ENCODE measurements around the gene HSD3B7.
"Not testable (repeated sequence)": the region's sequence is repeated elsewhere in the genome, so short reads cannot be mapped to it uniquely, and the experiment has no call there.

HSD3B7 gene

DNA sequence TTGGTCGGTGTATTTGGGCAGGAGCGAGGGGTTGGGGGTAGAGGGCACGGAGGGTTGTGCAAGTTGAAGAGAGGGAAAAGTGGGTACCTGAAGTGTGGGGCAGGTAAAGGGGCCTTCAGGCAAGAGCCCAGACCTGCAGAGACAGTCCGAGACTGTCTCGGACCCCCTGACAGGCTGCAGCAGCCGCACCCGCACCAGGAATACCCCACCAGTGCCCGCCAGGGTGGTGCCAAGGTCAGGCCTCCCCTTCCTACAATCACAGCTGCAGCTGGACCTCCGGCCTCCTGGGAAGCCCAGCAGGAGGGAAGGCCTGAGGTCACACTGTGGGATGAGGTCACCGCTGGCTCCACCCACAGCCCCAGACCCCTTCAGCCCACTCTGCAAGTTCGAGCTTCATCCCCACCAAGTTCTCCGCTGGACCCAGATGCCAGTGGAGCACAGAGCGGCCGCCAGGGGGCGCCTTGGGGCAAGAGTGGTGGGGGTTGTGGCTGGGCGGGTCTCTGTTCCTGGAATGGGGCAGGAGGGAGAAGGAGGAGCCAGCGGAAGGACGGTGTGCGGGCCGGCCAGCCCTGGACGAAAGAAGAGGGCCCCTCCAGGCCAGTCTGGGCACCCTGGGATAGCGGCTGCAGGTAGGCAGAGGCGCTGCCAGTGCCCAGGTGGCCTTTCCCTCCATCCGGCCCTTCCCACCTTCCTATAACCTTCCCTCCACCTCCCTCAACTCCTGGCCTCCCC lies at the start of gene HSD3B7:
TSS of gene HSD3B7 (plus strand) at position 539 of the 732 bp plus-strand sequence. CDS start 452 bp downstream, outside the sequence.
- peak; percentile 73 for DNase-seq (ENCODE audit: low spot score)

DNA sequence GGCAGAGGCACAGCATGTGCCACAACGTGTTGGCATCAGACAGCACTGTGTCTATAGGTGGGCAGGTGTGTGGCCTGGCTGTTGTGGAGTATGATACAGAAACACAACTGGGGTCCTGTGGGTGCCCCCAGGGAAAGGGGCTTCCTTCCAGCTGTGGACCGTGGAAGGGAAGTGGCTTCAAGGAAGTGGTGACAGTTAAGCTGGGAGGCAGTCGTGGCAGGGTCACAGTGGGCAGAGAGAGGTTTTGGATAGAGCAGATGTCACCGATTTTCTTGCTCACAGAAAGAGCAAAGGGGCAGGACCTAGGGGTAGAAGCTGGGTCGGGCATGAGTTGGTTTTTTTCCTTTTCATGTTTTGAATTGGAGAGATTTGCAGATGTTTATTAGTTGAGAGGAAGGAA lies 47.3 kb upstream of the HSD3B7 start:
- no peak for DNase-seq (ENCODE audit: low spot score)

DNA sequence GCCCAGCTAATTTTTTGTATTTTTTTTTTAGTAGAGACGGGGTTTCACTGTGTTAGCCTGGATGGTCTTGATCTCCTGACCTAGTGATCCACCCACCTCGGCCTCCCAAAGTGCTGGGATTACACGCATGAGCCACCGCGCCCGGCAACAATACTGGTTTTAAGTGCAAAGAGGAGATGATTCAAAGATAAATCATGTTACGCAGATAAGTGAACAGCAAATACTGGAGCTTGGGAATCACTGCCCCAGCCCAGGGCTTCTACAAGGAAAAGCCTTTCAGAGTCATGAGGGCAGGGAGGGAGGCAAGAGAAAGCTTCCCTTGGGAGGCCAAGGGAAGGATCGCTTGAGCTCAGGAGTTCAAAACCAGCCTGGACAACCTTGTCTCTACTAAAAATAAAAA lies 45.4 kb upstream of the HSD3B7 start:
- DNase-seq (ENCODE audit: low spot score) = not testable (repeated sequence)

DNA sequence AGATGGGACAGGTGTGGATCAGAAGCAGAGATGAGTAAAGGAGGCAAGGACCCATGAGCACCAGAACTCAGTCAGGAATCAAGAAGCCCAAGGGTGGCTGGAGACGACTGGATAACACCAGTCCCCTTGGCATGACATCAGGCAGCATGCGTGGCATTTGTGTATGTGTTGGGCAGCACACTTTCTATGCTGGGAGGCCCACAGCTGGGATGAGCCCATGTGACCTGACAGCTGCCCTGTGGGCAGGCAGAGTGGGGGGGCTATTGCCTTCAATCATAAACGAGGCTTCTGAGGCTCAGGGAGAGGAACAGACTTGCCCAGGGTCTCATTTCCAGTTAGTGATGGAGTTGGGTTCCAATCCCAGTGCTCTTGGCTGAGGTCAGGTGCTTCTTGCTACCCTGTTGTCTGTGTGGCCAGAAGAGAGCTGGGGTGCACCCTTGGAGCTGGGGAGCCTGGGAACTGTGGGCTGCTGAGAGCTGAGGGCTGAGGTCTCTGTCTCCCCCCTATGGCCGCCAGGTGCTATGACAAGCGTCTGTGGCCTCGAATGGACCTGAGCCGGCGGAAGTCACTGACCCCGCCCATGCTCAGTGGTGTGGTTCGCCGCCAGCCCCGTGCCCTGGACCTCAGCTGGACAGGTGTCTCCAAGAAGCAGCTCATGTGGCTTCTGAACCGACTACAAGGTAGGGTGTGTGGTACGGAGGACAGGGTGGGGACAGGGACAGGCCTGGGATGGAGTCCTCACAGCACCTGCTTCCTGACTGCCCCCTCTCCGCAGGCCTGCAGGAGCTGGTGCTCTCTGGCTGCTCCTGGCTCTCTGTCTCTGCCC lies 43.2 kb upstream of the HSD3B7 start:
- DNase-seq (ENCODE audit: low spot score) = peak; percentile 57

DNA sequence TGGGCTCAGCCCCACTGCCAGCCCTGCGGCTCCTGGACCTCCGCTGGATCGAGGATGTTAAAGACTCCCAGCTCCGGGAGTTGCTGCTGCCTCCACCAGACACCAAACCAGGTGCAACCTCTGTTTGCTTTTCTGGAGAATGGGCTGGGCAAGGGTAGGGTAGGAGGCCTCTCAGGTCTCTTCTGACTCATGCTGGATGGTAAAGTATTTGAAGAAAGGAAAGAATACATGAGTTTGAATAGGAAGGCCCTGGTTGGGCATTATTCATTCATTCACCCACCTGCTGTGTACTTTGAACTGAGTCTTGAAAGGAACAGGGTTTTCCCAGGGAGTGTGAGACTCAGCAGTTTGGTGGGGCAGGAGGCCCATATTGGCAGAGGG lies 42.6 kb upstream of the HSD3B7 start:
- DNase-seq (ENCODE audit: low spot score) = no peak

DNA sequence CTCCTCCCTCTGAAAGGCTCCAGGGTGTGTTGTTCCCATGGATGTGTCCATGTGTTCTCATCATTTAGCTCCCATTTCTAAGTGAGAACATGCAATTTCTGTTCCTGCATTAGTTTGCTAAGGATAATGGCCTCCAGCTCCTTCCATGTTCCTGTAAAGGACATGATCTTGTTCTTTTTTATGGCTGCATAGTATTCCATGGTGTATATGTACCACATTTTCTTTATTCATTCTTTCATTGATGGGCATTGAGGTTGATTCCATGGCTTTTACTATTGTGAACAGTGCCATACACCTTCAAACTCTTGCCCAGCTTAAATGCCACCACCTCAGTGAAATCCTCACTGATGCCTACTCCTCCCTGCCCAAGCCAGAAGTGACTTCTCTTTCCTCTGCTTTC lies 40.7 kb upstream of the HSD3B7 start:
- DNase-seq (ENCODE audit: low spot score) = no peak

DNA sequence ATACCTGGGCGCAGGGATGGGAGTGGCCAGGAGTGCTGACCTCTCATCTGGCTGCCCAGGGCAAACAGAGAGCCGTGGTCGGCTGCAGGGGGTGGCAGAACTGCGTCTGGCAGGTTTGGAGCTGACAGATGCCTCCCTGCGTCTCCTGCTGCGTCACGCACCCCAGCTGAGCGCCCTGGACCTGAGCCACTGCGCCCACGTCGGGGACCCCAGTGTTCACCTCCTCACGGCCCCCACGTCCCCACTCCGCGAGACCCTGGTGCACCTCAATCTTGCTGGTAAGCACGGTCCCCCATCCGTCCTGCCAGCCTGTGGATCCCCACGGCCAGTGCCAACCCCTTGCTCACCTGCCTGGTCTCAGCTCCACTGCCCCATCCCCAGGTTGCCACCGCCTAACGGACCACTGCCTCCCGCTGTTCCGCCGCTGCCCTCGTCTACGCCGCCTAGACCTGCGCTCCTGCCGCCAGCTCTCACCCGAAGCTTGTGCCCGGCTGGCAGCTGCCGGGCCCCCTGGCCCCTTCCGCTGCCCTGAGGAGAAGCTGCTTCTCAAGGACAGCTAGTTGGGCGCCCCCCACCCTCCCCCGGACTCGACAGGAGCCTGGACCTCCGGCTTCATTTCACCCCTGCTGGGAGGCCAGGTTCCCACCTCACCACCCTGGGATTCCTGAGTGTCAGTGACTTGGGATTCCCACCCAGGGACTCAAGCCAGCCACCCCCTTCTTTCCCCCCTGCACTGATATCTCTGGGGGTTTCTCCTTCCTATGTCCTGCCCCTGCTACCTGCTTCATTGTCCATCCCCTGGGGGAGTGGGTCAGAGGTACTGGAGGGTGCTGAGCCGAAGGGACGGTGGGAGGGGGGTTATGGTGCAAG lies 38.1 kb upstream of the HSD3B7 start:
- no peak for DNase-seq (ENCODE audit: low spot score)

DNA sequence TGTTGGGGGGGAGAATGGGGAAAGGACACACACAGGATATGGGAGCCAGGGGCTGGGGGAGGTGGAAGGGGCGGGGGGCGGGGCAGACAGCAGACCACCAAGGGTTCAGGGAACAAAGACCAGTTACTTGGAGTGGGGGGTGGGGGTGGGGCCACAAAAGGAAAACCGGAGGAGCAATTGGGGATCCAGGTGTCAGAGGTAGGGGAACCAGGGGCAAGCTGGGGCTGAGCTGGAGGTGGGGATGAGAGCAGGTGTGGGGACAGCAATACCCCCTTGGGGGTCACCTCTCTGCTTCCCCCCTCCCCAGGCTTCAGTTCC lies 37.5 kb upstream of the HSD3B7 start:
- DNase-seq (ENCODE audit: low spot score) = no peak

DNA sequence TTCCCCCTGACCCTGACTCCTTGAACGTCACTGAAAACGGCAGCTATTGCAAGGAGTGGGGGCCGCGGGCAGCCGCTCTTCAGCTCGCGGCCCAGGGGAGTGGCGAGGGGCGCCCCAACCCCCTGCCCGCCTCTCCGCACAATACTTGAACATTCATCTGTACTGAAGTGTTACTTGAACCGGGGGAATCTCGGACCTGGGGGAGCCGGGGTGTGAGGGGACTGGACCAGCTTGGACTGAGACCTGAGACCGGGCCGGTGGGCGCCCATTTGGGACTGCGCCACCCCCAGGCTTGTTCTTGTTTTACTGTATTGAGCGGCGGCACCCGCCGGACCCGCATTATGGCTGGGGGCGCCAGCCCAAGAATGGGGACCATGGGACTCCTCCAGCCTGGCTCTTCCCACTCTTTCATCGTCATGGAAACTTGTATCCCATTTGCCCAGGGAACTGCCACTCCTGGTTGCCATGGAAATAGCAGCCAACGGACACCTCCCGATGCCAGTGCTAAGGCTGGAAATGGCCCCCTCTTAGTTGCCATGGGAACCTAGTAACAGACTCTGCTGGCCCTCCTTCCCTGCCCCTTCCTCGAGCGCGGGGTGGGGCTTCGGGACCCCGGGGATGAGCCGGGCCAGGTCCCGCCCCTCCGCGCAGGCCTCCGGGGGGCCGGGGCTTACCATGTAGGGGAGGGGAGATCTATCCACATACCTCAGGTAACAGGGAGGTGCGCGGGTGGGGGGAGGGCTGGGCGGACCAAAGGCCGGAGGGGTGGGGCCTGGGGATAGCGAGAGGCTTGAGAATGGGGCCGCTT lies 36.9 kb upstream of the HSD3B7 start:
- peak; percentile 92 for DNase-seq (ENCODE audit: low spot score)

DNA sequence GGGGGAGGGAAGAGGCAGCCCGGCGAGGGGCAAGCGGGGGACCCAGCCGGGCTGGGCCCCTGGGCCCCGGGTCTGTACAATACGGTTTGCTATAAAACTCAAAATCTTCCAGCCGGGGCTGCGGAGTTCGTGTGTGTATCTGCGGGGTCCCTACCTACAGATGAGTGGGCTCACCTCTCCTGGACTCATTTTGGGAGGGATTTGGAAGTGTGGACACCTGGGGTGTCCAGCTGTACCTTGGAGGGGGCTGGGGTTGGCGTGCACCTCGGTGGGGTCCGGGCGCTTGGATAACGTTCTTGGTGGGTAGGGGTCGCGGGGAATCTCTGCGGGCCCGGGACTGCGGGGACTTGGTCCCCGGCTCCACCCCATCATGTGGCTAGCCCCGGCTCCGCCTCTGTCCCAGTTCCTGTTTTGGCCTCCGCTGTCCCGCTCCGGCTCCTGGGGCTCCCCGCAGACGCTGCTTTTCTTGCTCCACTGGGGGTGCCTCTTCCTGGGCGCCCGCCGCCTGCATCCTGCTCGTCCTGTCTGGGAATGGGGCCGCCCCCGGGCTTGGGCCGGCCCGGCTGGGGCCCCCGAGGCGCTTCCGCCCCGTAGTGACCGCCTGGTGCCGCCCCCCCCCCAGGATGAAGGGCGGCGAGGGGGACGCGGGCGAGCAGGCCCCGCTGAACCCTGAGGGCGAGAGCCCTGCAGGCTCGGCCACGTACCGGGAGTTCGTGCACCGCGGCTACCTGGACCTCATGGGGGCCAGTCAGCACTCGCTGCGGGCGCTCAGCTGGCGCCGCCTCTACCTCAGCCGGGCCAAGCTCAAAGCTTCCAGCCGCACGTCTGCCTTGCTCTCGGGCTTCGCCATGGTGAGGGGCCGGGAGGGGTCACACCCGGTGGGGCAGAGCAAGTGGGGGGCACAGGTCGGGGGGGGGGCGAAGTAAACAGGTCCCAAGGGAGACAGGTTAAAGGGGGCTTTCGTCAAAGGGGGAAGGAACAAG lies 36.0 kb upstream of the HSD3B7 start, which contains the start of gene ORAI3:
TSS of gene ORAI3 (plus strand) at position 402 of the 983 bp plus-strand sequence. CDS start at position 624, 222 bp downstream.
- peak; percentile 56 for DNase-seq (ENCODE audit: low spot score)

DNA sequence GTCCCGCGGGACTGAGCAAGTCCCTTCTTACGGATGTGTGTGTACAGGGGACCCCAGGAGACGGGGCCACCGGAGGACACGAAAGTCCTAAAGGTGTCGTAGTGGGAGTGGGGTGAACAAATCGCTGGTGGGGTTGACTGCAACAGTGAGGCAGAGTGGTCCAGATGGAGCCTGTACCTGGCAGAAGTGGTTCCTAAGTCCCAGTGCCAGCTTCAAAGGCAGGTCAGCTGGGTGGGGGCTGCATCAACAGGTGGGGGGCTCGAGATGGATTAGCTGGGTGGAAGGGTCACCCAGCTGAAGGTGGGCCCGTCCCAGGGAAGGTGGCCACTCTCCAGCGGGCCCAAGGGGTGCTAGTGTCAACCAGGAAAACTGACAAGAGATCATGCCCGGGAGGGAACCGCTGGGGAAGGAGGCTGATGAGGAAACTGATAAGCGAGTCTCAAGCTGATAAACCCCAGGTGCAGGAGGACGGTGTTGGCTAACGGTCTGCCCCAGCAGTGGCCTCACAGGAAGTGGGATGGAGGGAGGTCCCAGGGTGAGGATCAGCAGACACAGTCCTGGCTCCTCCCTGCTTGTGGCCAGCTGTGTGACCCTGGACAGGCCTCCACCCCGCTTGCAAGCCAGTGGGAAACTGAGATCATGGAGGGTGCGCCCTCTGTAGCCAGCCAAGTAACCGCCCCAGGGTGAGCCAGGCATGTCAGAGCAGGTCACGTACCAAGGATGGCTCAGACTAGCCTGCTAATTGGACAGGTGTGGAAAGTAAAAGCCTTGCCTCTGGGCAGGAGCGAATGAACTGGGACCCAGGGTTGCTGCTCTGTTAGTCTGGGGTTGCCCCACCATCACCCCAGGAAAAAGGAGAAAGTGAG lies 35.1 kb upstream of the HSD3B7 start:
- DNase-seq (ENCODE audit: low spot score) = no peak

DNA sequence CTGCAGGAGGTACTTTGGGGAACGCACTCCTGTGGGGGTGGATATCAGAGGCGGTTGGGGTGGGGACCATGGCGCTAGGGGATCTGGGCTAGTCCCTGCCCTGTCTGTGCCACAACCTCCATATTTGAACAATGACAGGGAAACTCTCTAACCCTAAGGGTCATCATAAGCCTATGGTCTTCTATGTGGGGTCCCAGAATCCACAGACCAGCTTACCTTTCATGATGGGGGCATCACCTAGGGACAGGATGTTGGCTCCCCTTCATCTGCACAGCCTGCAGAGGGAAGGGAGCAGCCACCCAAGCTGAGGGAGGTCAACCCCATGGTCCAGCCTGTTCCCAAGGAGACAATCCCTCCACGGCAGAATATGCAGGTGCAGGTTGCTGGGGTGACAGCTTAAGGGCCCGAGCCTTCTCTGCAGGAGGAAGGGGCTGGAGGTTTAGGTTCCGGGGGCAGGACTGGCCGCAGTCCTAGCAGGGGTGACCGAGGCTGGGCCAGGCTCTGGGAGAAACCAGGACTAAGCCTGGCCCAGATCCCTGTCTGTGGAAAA lies 34.4 kb upstream of the HSD3B7 start:
- no peak for DNase-seq (ENCODE audit: low spot score)

DNA sequence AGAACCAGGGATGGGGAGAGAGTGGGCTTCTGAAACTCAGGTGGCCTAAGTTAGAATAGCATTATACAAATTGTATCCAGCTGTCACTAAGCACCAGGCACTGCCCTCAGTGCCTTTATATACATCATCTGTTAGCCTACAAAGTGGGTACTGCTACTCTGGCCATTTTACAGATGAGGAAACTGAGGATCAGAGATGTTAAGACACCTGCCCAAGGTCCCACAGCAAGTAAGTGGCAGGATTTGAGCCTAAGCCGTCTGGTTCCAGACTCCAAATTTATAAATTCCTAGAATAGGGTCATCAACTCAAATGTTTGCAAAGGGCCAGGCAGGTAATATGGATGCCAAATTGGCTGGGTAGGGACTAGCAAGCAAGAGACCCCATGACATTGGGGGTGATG lies 33.8 kb upstream of the HSD3B7 start:
- no peak for DNase-seq (ENCODE audit: low spot score)

DNA sequence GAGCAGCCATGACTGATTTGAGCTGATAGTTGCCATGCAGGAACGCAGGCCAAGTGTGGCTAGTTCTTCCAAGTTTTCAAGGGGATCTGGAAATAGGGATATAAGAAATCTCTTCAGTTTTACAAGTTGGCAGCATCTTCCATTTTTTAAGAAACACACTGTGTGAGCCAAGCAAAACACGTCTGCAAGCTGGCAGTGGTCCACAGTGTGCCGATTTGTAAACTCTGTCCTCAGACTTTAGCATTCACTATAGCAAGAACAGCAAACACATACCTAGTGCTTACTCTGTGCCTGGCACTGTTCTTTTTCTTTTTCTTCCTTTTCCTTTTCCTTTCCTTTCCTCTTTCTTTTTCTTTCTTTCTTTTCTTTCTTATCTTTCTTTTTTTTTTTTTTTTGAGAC lies 33.3 kb upstream of the HSD3B7 start:
- no peak for DNase-seq (ENCODE audit: low spot score)

DNA sequence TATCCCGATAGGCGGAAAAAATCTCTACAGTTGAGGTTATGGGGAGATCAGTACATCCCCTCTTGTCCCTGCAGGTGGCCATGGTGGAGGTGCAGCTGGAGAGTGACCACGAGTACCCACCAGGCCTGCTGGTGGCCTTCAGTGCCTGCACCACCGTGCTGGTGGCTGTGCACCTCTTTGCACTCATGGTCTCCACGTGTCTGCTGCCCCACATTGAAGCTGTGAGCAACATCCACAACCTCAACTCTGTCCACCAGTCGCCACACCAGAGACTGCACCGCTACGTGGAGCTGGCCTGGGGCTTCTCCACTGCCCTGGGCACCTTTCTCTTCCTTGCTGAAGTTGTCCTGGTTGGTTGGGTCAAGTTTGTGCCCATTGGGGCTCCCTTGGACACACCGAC lies 31.9 kb upstream of the HSD3B7 start:
- no peak for DNase-seq (ENCODE audit: low spot score)

DNA sequence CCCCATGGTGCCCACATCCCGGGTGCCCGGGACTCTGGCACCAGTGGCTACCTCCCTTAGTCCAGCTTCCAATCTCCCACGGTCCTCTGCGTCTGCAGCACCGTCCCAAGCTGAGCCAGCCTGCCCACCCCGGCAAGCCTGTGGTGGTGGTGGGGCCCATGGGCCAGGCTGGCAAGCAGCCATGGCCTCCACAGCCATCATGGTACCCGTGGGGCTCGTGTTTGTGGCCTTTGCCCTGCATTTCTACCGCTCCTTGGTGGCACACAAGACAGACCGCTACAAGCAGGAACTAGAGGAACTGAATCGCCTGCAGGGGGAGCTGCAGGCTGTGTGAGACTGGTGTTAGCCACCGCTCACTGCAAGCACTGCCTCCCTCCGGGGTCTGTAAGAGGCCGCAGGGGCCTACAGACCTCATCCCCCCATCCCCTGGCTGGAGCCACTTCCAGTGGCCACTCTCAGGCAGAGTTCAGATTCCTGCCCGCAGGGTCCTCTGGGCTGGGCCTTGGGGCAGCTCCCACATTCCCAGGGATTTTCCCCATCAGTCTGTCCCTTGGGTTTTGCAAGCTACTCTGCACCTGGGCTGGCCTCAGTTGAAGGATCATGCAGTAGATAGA lies 31.4 kb upstream of the HSD3B7 start:
- DNase-seq (ENCODE audit: low spot score) = peak; percentile 73

DNA sequence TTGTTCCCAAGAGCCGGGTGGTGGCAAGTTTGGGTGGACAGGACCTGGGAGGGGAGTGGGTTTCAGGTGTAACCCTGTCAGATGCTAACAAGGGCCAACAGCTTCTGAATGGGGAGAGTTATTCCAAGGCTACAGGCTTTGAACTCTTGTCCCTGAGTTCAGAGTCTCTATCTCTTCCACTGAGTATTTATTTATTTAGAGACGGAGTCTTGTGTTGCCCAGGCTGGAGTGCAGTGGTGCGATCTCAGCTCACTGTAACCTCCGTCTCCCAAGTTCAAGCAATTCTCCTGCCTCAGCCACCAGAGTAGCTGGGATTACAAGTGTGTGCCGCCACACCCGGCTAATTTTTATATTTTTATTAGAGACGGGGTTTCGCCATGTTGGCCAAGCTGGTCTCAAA lies 30.0 kb upstream of the HSD3B7 start:
- no peak for DNase-seq (ENCODE audit: low spot score)

DNA sequence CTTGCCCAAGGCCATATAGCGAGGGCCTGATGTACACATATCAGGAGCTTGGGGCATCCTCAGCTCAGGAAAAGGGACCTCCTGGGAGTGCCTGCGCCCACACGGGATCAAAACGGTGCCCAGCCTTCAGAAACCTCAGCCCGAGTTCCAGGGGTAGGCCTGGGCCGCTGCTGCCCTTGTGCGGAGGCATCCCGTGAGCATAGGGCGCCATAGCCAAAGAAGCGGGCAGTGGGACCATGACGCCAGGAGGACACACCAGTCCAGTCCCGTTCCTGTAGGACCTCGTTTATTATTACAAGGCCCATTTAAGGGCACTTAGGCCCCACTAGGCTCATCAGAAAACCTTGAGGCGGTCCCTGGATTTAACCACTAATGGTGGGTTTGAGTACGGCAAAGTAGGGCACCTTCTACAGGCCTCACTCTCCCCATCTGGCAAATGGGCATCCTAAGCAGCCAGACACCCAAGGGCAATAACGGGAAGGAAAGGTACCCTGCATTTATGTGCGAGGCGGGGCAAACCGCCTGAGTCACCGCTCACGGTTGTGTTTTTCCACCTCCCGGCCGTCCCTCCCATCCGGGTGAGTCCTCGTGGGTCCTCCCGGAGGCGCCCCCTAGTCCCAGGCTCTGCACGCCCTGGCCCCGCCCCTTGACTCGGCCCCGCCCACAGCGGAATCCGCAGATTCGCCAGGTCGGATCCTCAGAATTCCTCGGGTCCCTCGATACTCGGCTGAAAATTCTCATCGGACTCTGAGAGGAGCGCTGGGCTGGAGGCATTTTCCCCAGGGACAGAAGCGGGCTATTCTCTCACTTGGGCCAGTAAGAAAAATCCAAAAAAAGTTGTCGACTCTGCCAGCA lies 28.2 kb upstream of the HSD3B7 start:
- DNase-seq (ENCODE audit: low spot score) = peak; percentile 92

All from kidney capillary endothelial cell (primary cell).